Gastrocnemius medialis (tissue), 4 donors: ENCODE data around the gene MCF2L2. TPM values are rescaled to one million over a fixed set of nuclear protein-coding genes. Genes with fewer than 3 reads are reported as not detected.

ENCODE experiments used
- ATAC-seq, 2 donors: fragments of 150-250 bp; one replicate each; pipeline ENCODE4 v1.9.1; 2016
- DNase-seq, 2 donors: peaks; one replicate each; pipeline ENCODE4 v3.0.0-alpha.2; 2019
- H3K27ac ChIP-seq, 4 donors: fragments of 200-600 bp; sonication (generic); 1 replicate in 1 of 4; 2 replicates in 3 of 4; pipeline ENCODE4 v1.5.1; 2016 to 2018; ENCODE audit warnings: mild to moderate bottlenecking in 2 of 4, moderate library complexity in 1 of 4
- H3K27me3 ChIP-seq, 3 donors: fragments of 200-600 bp; sonication (generic) in 2 of 3; 1 replicate in 1 of 3; 2 replicates in 2 of 3; pipeline versions ENCODE4 v1.5.1 to v1.6.0; 2016 to 2019; ENCODE audit warnings: mild to moderate bottlenecking in 1 of 3, moderate library complexity in 1 of 3
- H3K36me3 ChIP-seq, 2 donors: fragments of 200-600 bp; sonication (generic) in 1 of 2; one replicate each; pipeline ENCODE4 v1.5.1; 2017 to 2018
- H3K4me1 ChIP-seq, 2 donors: fragments of 200-600 bp; sonication (generic) in 1 of 2; one replicate each; pipeline ENCODE4 v1.5.1; 2016 to 2017; ENCODE audit warnings: mild to moderate bottlenecking in 2 of 2
- H3K4me3 ChIP-seq, 4 donors: fragments of 200-600 bp; sonication (generic) in 3 of 4; 1 replicate in 1 of 4; 2 replicates in 3 of 4; pipeline ENCODE4 v1.5.1; 2016 to 2019; ENCODE audit warnings: mild to moderate bottlenecking in 2 of 4
- H3K9me3 ChIP-seq, 3 donors: fragments of 200-600 bp; sonication (generic) in 2 of 3; 1 replicate in 1 of 3; 2 replicates in 2 of 3; pipeline ENCODE4 v1.5.1; 2016 to 2019
- CTCF ChIP-seq, 5 experiments: fragments of 450-650 bp in 3 of 5; fragments of 200-600 bp in 2 of 5; sonication (generic) in 2 of 5; IDR thresholded peaks in 4 of 5; conservative IDR thresholded peaks in 1 of 5; 1 replicate in 4 of 5; 2 replicates in 1 of 5; pipeline ENCODE4 v1.5.1; 2016 to 2019; ENCODE audit warnings: antibody characterized with exemption in 5 of 5, mild to moderate bottlenecking in 3 of 5, moderate library complexity in 3 of 5
- POLR2A ChIP-seq, 2 donors: fragments of 450-650 bp; IDR thresholded peaks; one replicate each; pipeline ENCODE4 v1.6.1; 2017; ENCODE audit warnings: antibody characterized with exemption in 2 of 2, mild to moderate bottlenecking in 2 of 2, moderate library complexity in 2 of 2
- in situ Hi-C, 4 donors: fragments of 200-750 bp; cut with MboI; loops; one replicate each; pipeline versions ENCODE4 v1.15.0 to v1.8.0; 2017; ENCODE audit warnings: low sequenced_read_pairs in 4 of 4
- intact Hi-C: fragments of 100-400 bp; cut with DNase I; formaldehyde crosslinking; loops from one replicate; pipeline ENCODE4 v1.15.1; 2023; ENCODE audit warnings: low total_unique reads
- total RNA-seq, 4 donors: library from RNA; depleted of rRNA; stranded (reverse); fragments of >200 nt; gene quantifications; one replicate each; pipeline versions ENCODE4 v1.1.0 to v1.2.3, GENCODE V29; 2016

Gene MCF2L2
- total RNA-seq, 4 donors from 2014 or later, result 0.27 to 0.61 (median 0.46) TPM

- DNase-seq, result no peak
- intact Hi-C loops, result loop anchor here (1.0 to 2.0 kb wide), 4 partner anchors 71 to 259 kb away; no protein-coding TSS in a partner anchor
- H3K4me1 ChIP-seq, result peaks cover 0 to 2% of the 10 kb centered on the region in 2 donors
- no peak overlapping the region for H3K4me3 ChIP-seq
- no peaks in the 10 kb centered on the region for H3K9me3 ChIP-seq
- no peaks in the 10 kb centered on the region for H3K36me3 ChIP-seq
- TF ChIP-seq POLR2A (IDR thresholded peaks at IDR 0.05), result no peak
- TF ChIP-seq CTCF (IDR thresholded peaks at IDR 0.05 in 4 of 5, conservative IDR thresholded peaks at IDR 0.05 in 1 of 5), result no peak
- no peak overlapping the region for H3K27ac ChIP-seq
- in situ Hi-C loops, result loop anchor here (5.0 to 10.0 kb wide), 5 partner anchors 124 to 259 kb away; partner anchors contain the start of gene B3GNT5 (in 2 of the 4)
- ATAC-seq, result no peak
- H3K27me3 ChIP-seq, result no peaks in the 10 kb centered on the region
Observed at GRCh38 chr3:183381673-183382072, 46.7 kb downstream of the MCF2L2 start.

GRCh38 chr3:183381179-183381578 lies 47.2 kb downstream of the MCF2L2 start:
- no peaks in the 10 kb centered on the region for H3K27me3 ChIP-seq
- ATAC-seq, result no peak
- no peak overlapping the region for H3K4me3 ChIP-seq
- TF ChIP-seq CTCF (IDR thresholded peaks at IDR 0.05 in 4 of 5, conservative IDR thresholded peaks at IDR 0.05 in 1 of 5) (no peak), POLR2A (IDR thresholded peaks at IDR 0.05) (no peak)
- H3K9me3 ChIP-seq, result no peaks in the 10 kb centered on the region
- no peak overlapping the region for H3K27ac ChIP-seq
- no peak for DNase-seq
- intact Hi-C loops (no loop called here), in situ Hi-C loops (loop anchor here (5.0 to 10.0 kb wide), 5 partner anchors 124 to 259 kb away; partner anchors contain the start of gene B3GNT5 (in 2 of the 4))
- H3K4me1 ChIP-seq, result peaks cover 0 to 2% of the 10 kb centered on the region in 2 donors
- H3K36me3 ChIP-seq, result no peaks in the 10 kb centered on the region

- Histone ChIP-seq H3K27me3 (no peaks in the 10 kb centered on the region), H3K27ac (no peak overlapping the region), H3K4me3 (no peak overlapping the region), H3K4me1 (no peaks in the 10 kb centered on the region), H3K36me3 (no peaks in the 10 kb centered on the region), H3K9me3 (no peaks in the 10 kb centered on the region)
- intact Hi-C loops, result no loop called here
- no peak for ATAC-seq
- TF ChIP-seq CTCF (IDR thresholded peaks at IDR 0.05 in 4 of 5, conservative IDR thresholded peaks at IDR 0.05 in 1 of 5), result no peak
- TF ChIP-seq POLR2A (IDR thresholded peaks at IDR 0.05), result no peak
- no peak for DNase-seq
- in situ Hi-C loops, result no loop called here
Observed at GRCh38 chr3:183378951-183379350, 49.5 kb downstream of the MCF2L2 start.

GRCh38 chr3:183378545-183378944 lies 49.9 kb downstream of the MCF2L2 start:
- Histone ChIP-seq H3K36me3 (no peaks in the 10 kb centered on the region), H3K4me1 (no peaks in the 10 kb centered on the region), H3K27ac (no peak overlapping the region), H3K9me3 (no peaks in the 10 kb centered on the region), H3K27me3 (no peaks in the 10 kb centered on the region), H3K4me3 (no peak overlapping the region)
- in situ Hi-C loops, result no loop called here
- TF ChIP-seq CTCF (IDR thresholded peaks at IDR 0.05 in 4 of 5, conservative IDR thresholded peaks at IDR 0.05 in 1 of 5) (no peak), POLR2A (IDR thresholded peaks at IDR 0.05) (no peak)
- DNase-seq, result no peak
- intact Hi-C loops, result no loop called here
- ATAC-seq, result no peak

GRCh38 chr3:183378008-183378407 lies 50.4 kb downstream of the MCF2L2 start:
- in situ Hi-C loops (no loop called here), intact Hi-C loops (no loop called here)
- Histone ChIP-seq H3K4me3 (no peak overlapping the region), H3K9me3 (no peaks in the 10 kb centered on the region), H3K36me3 (no peaks in the 10 kb centered on the region), H3K27me3 (no peaks in the 10 kb centered on the region), H3K4me1 (no peaks in the 10 kb centered on the region), H3K27ac (no peak overlapping the region)
- ATAC-seq, result no peak
- no peak for DNase-seq
- TF ChIP-seq CTCF (IDR thresholded peaks at IDR 0.05 in 4 of 5, conservative IDR thresholded peaks at IDR 0.05 in 1 of 5) (no peak), POLR2A (IDR thresholded peaks at IDR 0.05) (no peak)
